ENCODE measurements around the gene DAD1. TPM values are rescaled to one million over a fixed set of nuclear protein-coding genes. Genes with fewer than 3 reads are reported as not detected.
A peak's percentile ranks its signal among the peaks of the same experiment; 100 is the strongest.
"Not testable (repeated sequence)": the region's sequence is repeated elsewhere in the genome, so short reads cannot be mapped to it uniquely, and the experiment has no call there.

The DAD1 gene
- total RNA-seq, 1 donor from 2014 or later: 229 TPM

- H3K4me3 Mint-ChIP-seq: peak overlapping the region; percentile 97
- intact Hi-C loops (cut with micrococcal nuclease): loop anchor here (5.0 kb wide), 2 partner anchors 115 to 1215 kb away; partner anchors contain the start of gene SUPT16H
- no peak overlapping the region for H3K27ac Mint-ChIP-seq
- no peaks in the 10 kb centered on the region for H3K27me3 Mint-ChIP-seq (ENCODE audit: insufficient read depth)
- DNase-seq (ENCODE audit: low spot score): no peak
- H3K36me3 Mint-ChIP-seq (ENCODE audit: low read depth): peaks cover 19% of the 10 kb centered on the region
- peaks cover 44% of the 10 kb centered on the region for H3K4me1 Mint-ChIP-seq (ENCODE audit: low read depth)
- no peaks in the 10 kb centered on the region for H3K9me3 Mint-ChIP-seq
Measured at GRCh38 chr14:22597265-22597664, 8.2 kb upstream of the DAD1 start.

DNA sequence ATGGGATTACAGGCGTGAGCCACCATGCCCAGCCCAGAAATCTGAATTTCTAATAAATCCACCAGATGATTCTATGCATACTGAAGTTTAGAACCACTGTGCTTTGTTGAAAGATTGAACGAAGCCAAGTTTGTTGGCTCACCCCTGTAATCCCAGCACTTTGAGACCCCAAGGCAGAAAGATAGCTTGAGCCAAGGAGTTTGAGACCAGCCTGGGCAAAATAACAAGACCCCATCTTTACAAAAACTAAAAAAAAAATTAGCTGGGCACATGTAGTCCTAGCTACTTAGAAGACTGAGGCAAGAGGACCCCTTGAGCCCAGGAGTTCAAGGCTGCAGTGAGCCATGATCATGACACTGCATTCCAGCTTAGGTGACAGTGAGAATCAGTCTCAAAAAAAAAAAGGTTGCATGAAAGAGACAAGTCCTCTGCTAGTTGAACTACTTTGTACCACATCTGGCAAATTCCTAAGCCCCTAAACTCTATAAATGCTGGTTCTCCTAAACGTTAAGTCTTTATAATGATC is 7.4 kb upstream of the DAD1 start:
- H3K27me3 Mint-ChIP-seq (ENCODE audit: insufficient read depth): no peaks in the 10 kb centered on the region
- peaks cover 38% of the 10 kb centered on the region for H3K4me1 Mint-ChIP-seq (ENCODE audit: low read depth)
- intact Hi-C loops (cut with micrococcal nuclease): loop anchor here (5.0 kb wide), 2 partner anchors 116 to 1214 kb away; partner anchors contain the start of gene SUPT16H

DNA sequence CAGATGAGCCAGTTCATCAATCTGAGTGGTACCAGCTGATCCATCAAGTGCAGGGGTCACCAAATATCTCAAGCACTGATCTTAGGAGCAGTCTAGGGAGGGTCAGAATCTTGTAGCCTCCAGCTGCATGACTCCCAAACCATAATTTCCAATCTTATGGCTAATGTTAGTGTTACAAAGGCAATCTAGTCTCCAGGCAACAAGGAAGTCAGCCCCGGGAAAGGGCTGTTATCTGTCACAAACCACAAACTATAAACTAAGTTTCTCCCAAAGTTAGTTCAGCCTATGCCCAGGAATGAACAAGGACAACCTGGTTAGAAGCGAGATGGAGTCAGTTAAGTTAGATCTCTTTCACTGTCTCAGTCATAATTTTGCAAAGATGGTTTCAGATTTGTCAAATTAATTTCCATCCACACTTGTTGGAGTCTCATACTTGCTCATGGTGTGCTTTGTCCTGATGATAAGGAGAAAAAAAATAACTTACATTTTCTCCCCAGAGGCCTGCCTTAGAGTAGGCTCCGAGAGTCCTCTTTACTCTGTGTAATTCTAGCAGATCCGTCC is 5.2 kb upstream of the DAD1 start:
- Mint-ChIP-seq H3K36me3 (ENCODE audit: low read depth) (peaks cover 6% of the 10 kb centered on the region), H3K4me1 (ENCODE audit: low read depth) (peaks cover 31% of the 10 kb centered on the region), H3K9me3 (no peaks in the 10 kb centered on the region), H3K27ac (no peak overlapping the region), H3K4me3 (no peak overlapping the region), H3K27me3 (ENCODE audit: insufficient read depth) (no peaks in the 10 kb centered on the region)
- no peak for DNase-seq (ENCODE audit: low spot score)
- intact Hi-C loops (cut with micrococcal nuclease): no loop called here

More for the DNA sequence above, 7.4 kb upstream of the DAD1 start:
- H3K9me3 Mint-ChIP-seq: no peaks in the 10 kb centered on the region
- no peak overlapping the region for H3K27ac Mint-ChIP-seq
- no peak overlapping the region for H3K4me3 Mint-ChIP-seq
- DNase-seq (ENCODE audit: low spot score): no peak
- peaks cover 13% of the 10 kb centered on the region for H3K36me3 Mint-ChIP-seq (ENCODE audit: low read depth)

GRCh38 chr14:22593601-22594000 is 4.6 kb upstream of the DAD1 start:
- no peaks in the 10 kb centered on the region for H3K27me3 Mint-ChIP-seq (ENCODE audit: insufficient read depth)
- intact Hi-C loops (cut with micrococcal nuclease): no loop called here
- H3K27ac Mint-ChIP-seq: no peak overlapping the region
- H3K36me3 Mint-ChIP-seq (ENCODE audit: low read depth): no peaks in the 10 kb centered on the region
- no peaks in the 10 kb centered on the region for H3K9me3 Mint-ChIP-seq
- DNase-seq (ENCODE audit: low spot score): no peak
- H3K4me3 Mint-ChIP-seq: no peak overlapping the region
- H3K4me1 Mint-ChIP-seq (ENCODE audit: low read depth): peaks cover 31% of the 10 kb centered on the region

DNA sequence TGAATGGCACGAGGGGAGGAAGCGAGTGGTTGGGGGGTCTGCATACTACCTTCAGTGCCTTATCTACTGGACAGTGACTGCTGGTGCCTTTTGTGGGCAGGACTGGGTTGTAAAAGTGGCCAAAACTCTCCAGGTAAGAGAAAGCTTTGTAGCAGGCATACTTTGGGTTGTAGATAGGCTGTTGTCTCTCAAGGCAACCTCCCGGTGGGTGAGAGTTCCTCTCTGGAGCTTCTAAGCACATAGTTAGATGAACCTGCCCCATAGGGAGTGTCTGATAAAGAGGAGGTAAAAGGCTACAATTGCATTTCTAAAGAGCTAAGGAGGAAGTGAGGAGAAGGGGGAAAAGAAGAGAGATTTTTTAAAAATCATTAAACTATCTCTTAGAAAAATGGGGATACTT is 4.2 kb upstream of the DAD1 start:
- peaks cover 31% of the 10 kb centered on the region for H3K4me1 Mint-ChIP-seq (ENCODE audit: low read depth)
- intact Hi-C loops (cut with micrococcal nuclease): no loop called here
- no peaks in the 10 kb centered on the region for H3K9me3 Mint-ChIP-seq
- H3K27me3 Mint-ChIP-seq (ENCODE audit: insufficient read depth): no peaks in the 10 kb centered on the region
- H3K36me3 Mint-ChIP-seq (ENCODE audit: low read depth): peaks cover under 1% of the 10 kb centered on the region
- no peak overlapping the region for H3K4me3 Mint-ChIP-seq
- no peak for DNase-seq (ENCODE audit: low spot score)
- no peak overlapping the region for H3K27ac Mint-ChIP-seq

DNA sequence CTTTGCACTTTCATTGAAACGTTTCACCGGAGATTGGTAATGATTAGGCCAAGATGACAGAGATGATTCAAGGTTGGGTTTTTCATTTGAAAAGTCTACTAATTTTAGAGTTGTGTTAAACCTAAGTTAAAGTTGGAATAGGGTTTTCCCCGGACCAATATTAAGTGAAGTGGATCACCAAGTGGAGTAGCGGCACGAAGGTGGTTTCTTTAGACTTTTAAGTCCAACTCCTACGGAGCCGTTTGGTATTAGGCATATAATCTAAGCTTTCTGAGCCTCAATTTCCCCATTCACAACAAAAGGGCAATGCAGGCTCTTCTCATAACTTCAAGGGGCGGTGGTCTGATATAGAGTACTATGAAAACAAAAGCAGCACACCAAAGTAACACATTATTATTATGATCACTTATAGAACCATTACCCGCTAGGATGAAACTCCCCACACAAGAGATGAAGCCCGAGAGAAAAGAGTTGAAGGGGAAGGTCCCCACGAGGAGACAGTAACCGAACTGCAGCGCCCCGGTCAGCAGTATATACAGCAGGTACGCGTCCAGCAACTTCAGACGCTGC is 413 bp downstream of the DAD1 start:
- DNase-seq (ENCODE audit: low spot score): no peak
- Mint-ChIP-seq H3K36me3 (ENCODE audit: low read depth) (peaks cover 28% of the 10 kb centered on the region), H3K27ac (peak overlapping the region; percentile 96), H3K4me3 (peak overlapping the region; percentile 91), H3K27me3 (ENCODE audit: insufficient read depth) (no peaks in the 10 kb centered on the region), H3K9me3 (no peaks in the 10 kb centered on the region), H3K4me1 (ENCODE audit: low read depth) (peaks cover 62% of the 10 kb centered on the region)
- intact Hi-C loops (cut with micrococcal nuclease): loop anchor here (1.0 to 10.0 kb wide), 15 partner anchors 10 to 1320 kb away; partner anchors contain the start of genes ABHD4, ACIN1, C14orf119 and HAUS4

GRCh38 chr14:22587677-22588422 is 1.2 kb downstream of the DAD1 start:
- H3K27me3 Mint-ChIP-seq (ENCODE audit: insufficient read depth); DNase-seq (ENCODE audit: low spot score); H3K9me3 Mint-ChIP-seq: not testable (repeated sequence)
- intact Hi-C loops (cut with micrococcal nuclease): loop anchor here (1.0 to 10.0 kb wide), 5 partner anchors 11 to 1319 kb away; partner anchors contain the start of genes ACIN1, C14orf119, HNRNPC and PPP1R3E
- H3K36me3 Mint-ChIP-seq (ENCODE audit: low read depth): peaks cover 32% of the 10 kb centered on the region
- peak overlapping the region; percentile 96 for H3K27ac Mint-ChIP-seq
- H3K4me1 Mint-ChIP-seq (ENCODE audit: low read depth): peaks cover 66% of the 10 kb centered on the region
- peak overlapping the region; percentile 91 for H3K4me3 Mint-ChIP-seq

GRCh38 chr14:22587247-22587646 is 1.8 kb downstream of the DAD1 start:
- DNase-seq (ENCODE audit: low spot score): no peak

DNA sequence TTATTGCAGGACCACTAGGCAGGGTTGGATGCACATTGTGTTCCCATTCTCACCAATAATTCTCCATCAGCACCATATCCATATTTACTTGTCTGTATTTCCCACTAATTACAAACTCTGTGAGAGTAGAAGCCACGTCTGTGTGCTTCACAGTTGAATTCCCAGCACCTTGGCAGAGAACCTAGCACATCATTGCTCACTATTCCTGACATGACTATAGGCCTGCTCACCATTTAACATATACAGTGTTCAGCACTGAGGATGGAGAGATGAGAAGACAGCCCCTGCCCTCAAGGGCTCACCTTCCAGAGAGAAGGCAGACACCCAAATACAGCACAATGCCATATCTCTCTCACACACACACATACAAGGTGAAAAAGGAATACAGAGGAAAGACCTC is 5.0 kb downstream of the DAD1 start:
- Mint-ChIP-seq H3K9me3 (no peaks in the 10 kb centered on the region), H3K4me1 (ENCODE audit: low read depth) (peaks cover 69% of the 10 kb centered on the region), H3K27ac (peak overlapping the region; percentile 70), H3K27me3 (ENCODE audit: insufficient read depth) (no peaks in the 10 kb centered on the region), H3K4me3 (peak overlapping the region; percentile 46), H3K36me3 (ENCODE audit: low read depth) (peaks cover 44% of the 10 kb centered on the region)
- intact Hi-C loops (cut with micrococcal nuclease): loop anchor here (2.0 to 10.0 kb wide), 2 partner anchors 15 to 511 kb away; partner anchors contain the start of genes ABHD4, ACIN1 and C14orf119
- DNase-seq (ENCODE audit: low spot score): no peak

More at GRCh38 chr14:22587247-22587646, 1.8 kb downstream of the DAD1 start:
- Mint-ChIP-seq H3K27me3 (ENCODE audit: insufficient read depth) (no peaks in the 10 kb centered on the region), H3K27ac (peak overlapping the region; percentile 96), H3K4me3 (peak overlapping the region; percentile 91), H3K9me3 (no peaks in the 10 kb centered on the region), H3K4me1 (ENCODE audit: low read depth) (peaks cover 68% of the 10 kb centered on the region), H3K36me3 (ENCODE audit: low read depth) (peaks cover 32% of the 10 kb centered on the region)
- intact Hi-C loops (cut with micrococcal nuclease): loop anchor here (5.0 to 10.0 kb wide), 3 partner anchors 265 to 715 kb away; partner anchors contain the start of genes ACIN1, C14orf119 and PPP1R3E

- peaks cover 31% of the 10 kb centered on the region for H3K36me3 Mint-ChIP-seq (ENCODE audit: low read depth)
- intact Hi-C loops (cut with micrococcal nuclease): loop anchor here (10.0 kb wide), 1 partner anchor 514 kb away; the partner anchor contains the start of genes ACIN1 and C14orf119
Measured at GRCh38 chr14:22580625-22581024, 8.4 kb downstream of the DAD1 start.

DNA sequence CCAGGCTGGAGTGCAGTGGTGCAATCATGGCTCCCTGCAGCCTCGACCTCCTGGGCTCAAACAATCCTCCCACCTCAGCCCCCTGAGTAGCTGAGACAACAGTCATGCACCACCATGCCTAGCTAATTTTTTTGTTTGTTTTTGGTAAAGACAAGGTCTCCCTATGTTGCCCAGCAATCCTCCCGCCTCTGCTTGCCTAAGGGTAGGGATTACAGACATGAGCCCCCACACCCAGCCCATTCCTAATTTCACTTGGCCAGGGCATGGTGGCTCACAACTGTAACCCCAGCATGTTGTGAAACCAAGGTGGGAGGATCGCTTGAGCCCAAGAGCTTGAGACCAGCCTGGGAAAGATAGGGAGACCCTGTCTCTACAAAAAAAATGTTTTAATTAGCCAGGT is 9.1 kb downstream of the DAD1 start:
- no peak overlapping the region for H3K27ac Mint-ChIP-seq
- peaks cover 29% of the 10 kb centered on the region for H3K36me3 Mint-ChIP-seq (ENCODE audit: low read depth)
- peaks cover 62% of the 10 kb centered on the region for H3K4me1 Mint-ChIP-seq (ENCODE audit: low read depth)
- H3K27me3 Mint-ChIP-seq (ENCODE audit: insufficient read depth): no peaks in the 10 kb centered on the region
- H3K9me3 Mint-ChIP-seq: no peaks in the 10 kb centered on the region
- no peak overlapping the region for H3K4me3 Mint-ChIP-seq
- no peak for DNase-seq (ENCODE audit: low spot score)
- intact Hi-C loops (cut with micrococcal nuclease): loop anchor here (10.0 kb wide), 1 partner anchor 515 kb away; the partner anchor contains the start of genes ACIN1 and C14orf119

More at GRCh38 chr14:22580625-22581024, 8.4 kb downstream of the DAD1 start:
- no peak overlapping the region for H3K4me3 Mint-ChIP-seq
- H3K9me3 Mint-ChIP-seq: no peaks in the 10 kb centered on the region
- peaks cover 68% of the 10 kb centered on the region for H3K4me1 Mint-ChIP-seq (ENCODE audit: low read depth)
- no peak for DNase-seq (ENCODE audit: low spot score)
- H3K27ac Mint-ChIP-seq: peak overlapping the region; percentile 7
- no peaks in the 10 kb centered on the region for H3K27me3 Mint-ChIP-seq (ENCODE audit: insufficient read depth)

DNA sequence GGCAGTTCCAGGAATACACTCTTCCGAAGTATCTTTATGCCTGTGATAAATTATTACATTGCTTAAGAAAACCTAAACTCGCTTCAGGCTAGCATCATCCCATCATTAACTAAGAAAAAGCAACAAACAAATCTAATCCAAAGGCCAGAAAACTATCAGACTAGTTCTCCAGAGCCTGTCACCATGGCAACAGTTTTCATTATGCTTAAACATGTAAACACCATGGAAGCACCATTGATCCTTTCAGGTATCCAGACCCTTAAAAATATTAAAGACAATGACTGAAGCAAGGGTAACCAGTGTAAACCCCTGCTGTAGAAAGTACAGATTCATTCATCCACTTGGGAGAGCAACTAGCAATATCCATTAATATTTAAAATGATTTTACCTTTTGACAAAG is 9.8 kb downstream of the DAD1 start:
- no peak overlapping the region for H3K4me3 Mint-ChIP-seq
- no peaks in the 10 kb centered on the region for H3K9me3 Mint-ChIP-seq
- peaks cover 32% of the 10 kb centered on the region for H3K36me3 Mint-ChIP-seq (ENCODE audit: low read depth)
- H3K27ac Mint-ChIP-seq: peak overlapping the region; percentile 9
- no peak for DNase-seq (ENCODE audit: low spot score)
- H3K4me1 Mint-ChIP-seq (ENCODE audit: low read depth): peaks cover 60% of the 10 kb centered on the region
- intact Hi-C loops (cut with micrococcal nuclease): no loop called here
- no peaks in the 10 kb centered on the region for H3K27me3 Mint-ChIP-seq (ENCODE audit: insufficient read depth)

Measured in activated T-helper 1 cell treated with anti-CD3 and anti-CD28 coated beads, Interleukin-12 subunit alpha, Interleukin-12 subunit beta, Interleukin-2, Interleukin-4 antibody, amounts not matched to agents 30 ng/mL and 10 ng/mL and 1 ng/mL, durations not matched to agents 14 hours and 24 hours and 36 hours (primary cell).